Brain pericyte (primary cell): Measurements from ENCODE around the gene ALOX5.
"Not testable (repeated sequence)": the region's sequence is repeated elsewhere in the genome, so short reads cannot be mapped to it uniquely, and the experiment has no call there.

Experiments used
- DNase-seq: peaks from one replicate; pipeline ENCODE4 v3.0.0-alpha.2; 2012; ENCODE audit warnings: low read depth, low spot score

ALOX5 gene

DNA sequence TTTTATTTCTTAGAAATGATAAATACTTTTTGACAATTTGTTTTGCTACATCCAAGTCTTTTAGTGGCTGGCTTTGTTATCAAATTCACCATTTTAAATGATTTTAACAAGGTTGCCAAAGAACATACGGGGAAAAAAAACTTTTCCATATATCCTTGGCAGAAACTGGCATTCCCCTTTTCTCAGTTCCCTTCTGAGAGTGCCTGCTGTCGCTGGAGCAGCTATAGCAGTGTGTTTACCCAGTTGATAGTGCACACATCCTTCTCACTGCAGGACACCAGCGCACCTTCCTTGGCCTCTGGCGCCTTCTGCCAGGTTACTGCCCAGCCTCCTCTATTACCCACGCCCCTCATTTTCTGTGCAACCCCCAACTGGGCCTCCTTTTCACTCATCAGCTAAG, 94.1 kb downstream of the ALOX5 start:
- DNase-seq: no peak

DNA sequence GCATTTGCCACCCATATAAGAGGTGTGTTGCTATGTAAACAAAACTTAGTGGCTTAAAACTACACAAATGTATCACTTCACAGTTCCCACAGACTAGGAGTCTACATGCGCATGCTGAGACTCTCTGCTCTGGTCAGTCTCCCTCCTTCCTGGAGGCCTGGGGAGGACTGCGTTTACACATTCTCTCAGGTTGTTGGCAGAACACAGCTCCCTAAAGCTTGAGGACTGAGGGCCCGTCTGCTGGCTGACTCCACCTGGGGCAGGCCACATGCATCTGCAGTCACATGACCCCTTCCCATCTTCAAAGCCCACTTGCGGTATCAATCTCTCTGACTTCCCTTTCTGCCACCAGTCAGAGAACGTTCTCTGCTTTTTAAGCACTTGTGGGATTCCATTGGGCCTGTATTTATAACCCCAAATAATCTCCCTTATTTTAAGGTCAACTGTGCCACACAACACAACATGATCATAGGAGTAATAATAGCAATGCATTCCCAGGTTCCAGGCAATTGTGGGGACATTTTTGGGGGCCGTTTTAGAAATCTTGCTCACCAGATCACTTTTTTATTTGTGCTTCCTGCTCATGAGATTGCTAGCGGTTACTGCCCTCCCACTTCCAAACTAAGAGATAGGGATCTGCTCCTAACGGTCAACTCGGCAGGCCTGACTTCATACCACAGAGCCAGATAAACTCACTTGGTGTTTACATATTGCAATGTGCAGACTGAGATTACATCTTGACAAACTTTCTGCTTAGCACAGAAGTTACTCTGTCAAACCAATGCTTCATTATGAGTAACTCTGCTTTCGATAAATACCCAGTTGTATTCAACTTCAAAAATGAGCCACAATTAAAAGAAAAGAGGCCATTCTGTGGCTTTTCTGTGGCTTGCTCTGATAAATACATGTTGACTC, 96.3 kb downstream of the ALOX5 start:
- no peak for DNase-seq

- no peak for DNase-seq
These were observed 97.0 kb downstream of the ALOX5 start for GRCh38 chr10:45471059-45471458.

GRCh38 chr10:45471531-45472310, 97.7 kb downstream of the ALOX5 start:
- no peak for DNase-seq

DNA sequence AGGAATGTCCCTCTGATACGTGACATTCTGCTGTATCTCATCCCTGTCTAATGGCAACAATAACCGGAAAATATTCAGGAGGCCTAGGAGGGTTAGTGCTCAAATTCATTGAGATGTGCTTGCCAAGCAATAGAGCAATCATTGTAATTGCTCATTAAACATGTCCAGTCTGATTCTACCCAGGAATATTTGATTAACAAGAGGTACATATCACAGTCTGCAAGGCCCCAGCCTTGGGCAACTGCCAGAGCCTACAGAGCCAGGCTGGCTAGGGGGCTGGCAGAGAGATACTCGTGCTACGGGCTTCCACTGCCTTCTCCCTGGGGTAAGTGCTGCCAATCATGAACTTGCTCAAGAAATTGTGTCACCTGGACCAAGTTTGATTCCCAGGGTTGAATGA, 99.1 kb downstream of the ALOX5 start:
- no peak for DNase-seq

DNA sequence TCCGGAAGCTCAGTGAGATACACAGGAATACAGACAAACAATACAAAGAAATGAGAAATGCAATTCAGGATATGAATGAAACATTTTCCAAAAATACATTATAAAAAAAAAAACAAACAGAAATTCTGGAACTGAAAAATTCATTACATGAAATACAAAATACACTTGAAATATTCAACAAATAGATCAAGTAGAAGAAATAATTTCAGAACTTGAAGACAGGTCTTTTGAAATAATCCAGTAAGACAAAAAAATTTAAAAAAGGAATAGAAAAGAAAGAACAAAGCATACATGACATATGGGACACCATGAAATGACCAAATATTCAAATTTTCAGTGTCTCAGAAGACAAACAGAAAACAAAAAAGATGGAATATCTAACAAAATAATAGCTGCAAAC, 102.5 kb downstream of the ALOX5 start:
- no peak for DNase-seq

GRCh38 chr10:45480294-45480693, 106.3 kb downstream of the ALOX5 start:
- DNase-seq: no peak

DNA sequence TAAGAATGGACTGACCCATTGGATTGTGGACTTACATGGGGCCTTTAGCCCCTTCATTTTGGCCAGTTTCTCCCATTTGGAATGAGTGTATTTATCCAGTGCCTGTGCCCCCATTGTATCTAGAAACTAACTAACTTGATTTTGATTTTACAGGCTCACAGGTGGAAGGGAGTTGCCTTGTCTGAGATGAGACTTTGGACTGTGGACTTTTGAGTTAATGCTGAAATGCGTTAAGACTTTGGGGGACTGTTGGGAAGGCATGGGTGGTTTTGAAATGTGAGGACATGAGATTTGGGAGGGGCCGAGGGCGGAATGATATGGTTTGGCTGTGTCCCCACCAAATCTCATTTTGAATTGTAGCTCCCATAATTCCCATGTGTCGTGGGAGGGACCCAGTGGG, 107.1 kb downstream of the ALOX5 start:
- DNase-seq: not testable (repeated sequence)

GRCh38 chr10:45483002-45483401, 109.0 kb downstream of the ALOX5 start:
- DNase-seq: no peak

DNA sequence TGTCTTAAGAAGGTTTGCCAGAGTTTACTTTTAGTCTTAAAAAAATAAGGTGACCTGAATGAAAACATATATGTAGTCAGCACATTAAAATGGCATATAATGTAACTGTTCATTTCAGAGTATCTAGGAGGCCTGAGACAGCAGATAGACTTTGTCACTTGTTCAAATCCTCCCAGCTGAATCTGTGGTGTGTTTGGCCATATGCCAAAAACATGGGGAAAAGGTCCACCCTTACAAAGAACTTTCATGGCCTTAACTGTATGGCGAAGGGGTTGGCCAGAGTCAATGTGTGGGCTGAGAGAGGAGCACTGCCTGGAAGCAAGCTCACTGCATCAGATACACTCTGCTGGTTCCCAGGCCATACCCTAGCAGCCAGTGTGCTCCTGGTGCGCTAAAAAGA, 113.7 kb downstream of the ALOX5 start:
- DNase-seq: no peak

DNA sequence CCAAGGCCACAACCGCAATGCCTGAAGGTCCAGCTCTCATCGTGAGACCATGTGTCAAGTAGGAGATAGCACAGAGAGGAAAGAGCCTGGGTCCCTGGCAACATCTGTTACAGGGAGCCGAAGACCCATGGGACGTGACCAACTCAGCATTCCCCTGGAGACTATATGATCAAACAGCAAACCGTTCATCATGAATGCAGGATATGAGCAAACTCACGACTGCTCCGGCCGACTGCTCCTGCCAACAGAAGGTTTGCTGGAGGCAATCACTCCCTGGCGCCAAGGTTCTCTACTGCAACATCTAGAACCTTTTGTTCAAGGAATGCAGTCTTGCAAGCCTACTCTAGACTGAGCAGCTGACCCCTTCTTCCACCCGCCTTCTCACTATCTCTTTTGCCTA, 114.3 kb downstream of the ALOX5 start:
- DNase-seq: no peak

- no peak for DNase-seq
These were observed 116.3 kb downstream of the ALOX5 start for GRCh38 chr10:45490277-45490676.

- DNase-seq: no peak
These were observed 117.0 kb downstream of the ALOX5 start for GRCh38 chr10:45491061-45491460.
